IPS DF 6.9 (cell line): ENCODE data around the gene UNC5B.

Source experiments
- DNase-seq: peaks from one replicate; pipeline ENCODE4 v3.0.0-alpha.2; 2013; ENCODE audit warnings: low read depth, low spot score
- H3K27ac ChIP-seq: one replicate; pipeline ENCODE4 v1.5.1; 2013; ENCODE audit warnings: low read length, control low read depth
- H3K27me3 ChIP-seq: 2 replicates; pipeline ENCODE4 v1.6.1; 2013; ENCODE audit warnings: mild to moderate bottlenecking, low read length; ENCODE audit not compliant: control insufficient read depth, insufficient read depth
- H3K36me3 ChIP-seq: 2 replicates; pipeline ENCODE4 v1.6.1; 2013; ENCODE audit warnings: low read length; ENCODE audit not compliant: control insufficient read depth, insufficient read depth
- H3K4me1 ChIP-seq: 2 replicates; pipeline ENCODE4 v1.6.1; 2013; ENCODE audit warnings: low read length; ENCODE audit not compliant: control insufficient read depth, insufficient read depth
- H3K4me3 ChIP-seq: 2 replicates; pipeline ENCODE4 v1.5.1; 2013; ENCODE audit warnings: mild to moderate bottlenecking, low read length
- H3K9me3 ChIP-seq: 2 replicates; pipeline ENCODE4 v1.6.1; 2013; ENCODE audit warnings: low read length, inconsistent platforms; ENCODE audit not compliant: control insufficient read depth, insufficient read depth
- WGBS: extraction: QIAGEN DNeasy Blood & Tissue Kit; methylation state at CpG from one replicate; pipeline ENCODE4 v1.1.7; 2013; ENCODE audit warnings: mixed read lengths, missing lambda C conversion rate; ENCODE audit not compliant: insufficient read length, insufficient coverage; 5-methylcytosine and 5-hydroxymethylcytosine counted together

UNC5B gene

DNA sequence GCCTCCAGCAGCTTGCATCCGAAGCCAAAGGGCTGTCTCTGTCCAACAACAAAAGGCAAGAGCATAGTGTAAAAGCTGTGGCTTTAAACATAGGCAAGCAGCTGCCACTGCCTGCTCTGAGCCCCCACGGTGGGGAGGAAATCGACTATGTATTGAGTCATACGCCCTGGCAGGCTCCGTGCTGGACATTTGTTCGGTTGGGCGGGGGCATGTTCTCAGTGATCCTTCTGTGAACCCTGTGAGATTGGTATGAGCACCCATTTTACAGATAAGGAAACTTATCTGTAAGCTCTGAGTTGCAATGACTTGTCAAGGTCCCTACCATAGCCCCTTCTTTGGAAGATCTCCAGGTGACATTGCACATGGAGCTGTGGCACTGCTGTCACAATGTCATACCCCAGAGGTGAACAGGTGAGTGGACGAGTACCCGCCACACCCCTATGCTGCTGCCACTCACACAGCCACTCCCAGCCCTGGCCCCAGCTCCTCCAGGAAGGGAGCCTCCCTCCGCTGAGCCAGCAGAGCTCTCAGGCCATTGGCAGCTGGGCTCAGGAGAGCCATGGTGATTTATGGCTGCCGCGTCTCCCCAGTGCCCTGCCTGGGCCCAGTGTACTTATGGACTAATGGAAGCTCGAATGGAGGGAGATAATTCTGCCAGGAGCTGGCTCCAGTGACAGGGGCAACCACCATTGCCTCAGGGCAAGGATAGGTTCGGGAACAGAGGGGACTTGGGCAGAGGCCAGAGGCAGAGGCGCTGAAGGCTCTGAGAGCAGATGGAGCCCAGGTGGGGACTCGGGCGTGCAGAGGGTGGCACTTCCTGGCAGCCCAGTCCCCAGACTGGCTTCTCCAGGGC is 43.7 kb downstream of the UNC5B start:
- H3K36me3 ChIP-seq = no peaks in the 10 kb centered on the region
- H3K4me3 ChIP-seq = no peak overlapping the region
- H3K4me1 ChIP-seq = peaks cover 13% of the 10 kb centered on the region
- no CpG with 5 or more reads among the region's 17 CpGs for WGBS
- DNase-seq = no peak
- H3K27me3 ChIP-seq = no peaks in the 10 kb centered on the region
- H3K9me3 ChIP-seq = no peaks in the 10 kb centered on the region
- no peak overlapping the region for H3K27ac ChIP-seq

DNA sequence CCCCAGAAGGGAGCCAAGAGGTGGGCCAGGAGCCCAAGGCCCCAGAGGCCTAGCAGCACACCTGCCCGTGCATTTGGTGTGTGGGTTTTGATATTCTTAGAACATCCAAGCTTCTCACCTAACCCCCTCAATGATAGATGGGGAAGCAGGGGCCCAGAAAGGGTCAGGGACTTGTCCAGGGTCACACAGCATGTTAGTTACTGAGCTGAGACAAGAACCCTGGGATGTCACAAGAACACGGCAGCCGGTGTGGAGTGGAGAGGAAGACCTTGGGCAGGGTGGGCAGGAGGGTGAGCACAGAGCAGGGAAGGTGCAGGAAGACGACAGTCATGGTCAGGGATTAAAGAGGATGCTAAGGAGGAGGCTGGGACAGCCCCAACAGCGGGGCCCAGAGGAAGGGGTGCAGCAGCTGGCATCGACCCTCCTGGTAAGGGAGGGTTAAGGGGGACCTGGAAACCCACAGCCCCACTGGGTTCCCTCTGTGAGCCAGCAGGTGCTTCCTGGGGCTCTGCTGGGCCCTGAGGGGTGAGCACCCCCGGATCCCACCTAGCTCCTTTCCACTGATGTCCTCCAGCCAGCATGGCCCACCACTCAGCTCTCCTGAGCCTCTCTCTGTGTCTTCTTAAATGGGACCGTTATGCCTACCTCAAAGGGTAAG is 44.4 kb downstream of the UNC5B start:
- no peaks in the 10 kb centered on the region for H3K36me3 ChIP-seq
- no peak for DNase-seq
- H3K4me1 ChIP-seq = peaks cover 13% of the 10 kb centered on the region
- H3K27ac ChIP-seq = no peak overlapping the region
- no peak overlapping the region for H3K4me3 ChIP-seq
- H3K9me3 ChIP-seq = no peaks in the 10 kb centered on the region
- no peaks in the 10 kb centered on the region for H3K27me3 ChIP-seq
- WGBS = no CpG with 5 or more reads among the region's 8 CpGs

DNA sequence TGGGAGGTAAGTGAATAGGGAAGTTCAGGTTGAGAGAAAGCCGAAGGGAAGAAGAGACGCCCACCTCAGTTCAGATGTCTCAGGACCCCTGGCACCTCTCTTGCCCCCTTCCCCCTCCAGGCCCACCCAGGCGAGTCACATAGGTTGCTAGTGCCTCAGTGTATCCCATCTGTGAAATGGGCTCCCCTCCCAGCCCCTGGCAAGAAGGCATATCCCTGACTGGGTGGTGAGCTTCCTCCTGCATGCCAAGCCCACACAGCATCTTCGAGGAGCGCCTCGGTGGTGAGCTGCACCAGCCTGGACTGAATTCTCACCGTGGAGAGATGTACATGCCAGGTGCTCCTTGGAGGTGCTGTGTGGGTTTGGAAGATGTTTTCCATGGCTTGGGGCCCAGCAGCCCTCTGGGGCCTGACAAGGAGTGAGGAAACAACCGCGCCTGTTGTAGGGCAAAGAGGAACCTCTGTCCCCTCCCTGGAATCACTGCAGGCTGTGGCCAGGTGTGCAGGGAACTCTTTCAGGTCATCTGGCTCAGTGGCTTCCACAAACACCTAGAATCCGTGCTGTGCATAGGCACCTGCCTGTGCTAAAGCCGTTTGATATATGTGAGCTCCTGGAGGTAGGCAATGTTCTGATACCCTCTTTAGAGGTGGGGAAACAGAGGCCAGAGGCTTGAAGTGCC is 45.1 kb downstream of the UNC5B start:
- WGBS = no CpG with 5 or more reads among the region's 11 CpGs
- no peaks in the 10 kb centered on the region for H3K27me3 ChIP-seq
- H3K27ac ChIP-seq = no peak overlapping the region
- no peaks in the 10 kb centered on the region for H3K9me3 ChIP-seq
- no peaks in the 10 kb centered on the region for H3K36me3 ChIP-seq
- peaks cover 13% of the 10 kb centered on the region for H3K4me1 ChIP-seq
- H3K4me3 ChIP-seq = no peak overlapping the region
- DNase-seq = no peak

DNA sequence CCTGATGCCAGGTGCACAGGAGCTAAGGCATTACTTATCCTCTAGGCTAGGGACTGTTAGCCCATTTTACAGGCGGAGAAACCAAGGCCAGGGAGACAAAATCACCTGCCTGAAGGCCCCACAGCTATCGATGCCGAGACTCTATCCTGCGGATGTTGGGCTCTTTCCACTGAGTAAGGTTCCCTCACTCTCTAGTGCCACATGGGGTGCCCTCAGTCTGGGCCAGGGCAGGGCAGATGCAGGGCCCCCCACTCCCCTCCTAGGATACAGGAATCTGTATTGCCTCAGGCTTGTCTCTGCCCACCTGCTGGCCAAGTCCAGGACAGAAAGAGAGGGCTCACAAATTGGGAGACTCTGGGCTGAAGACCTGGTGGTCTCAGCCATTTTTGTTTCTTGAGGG is 45.7 kb downstream of the UNC5B start:
- no peak for DNase-seq
- Histone ChIP-seq H3K9me3 (no peaks in the 10 kb centered on the region), H3K36me3 (no peaks in the 10 kb centered on the region), H3K27me3 (no peaks in the 10 kb centered on the region), H3K4me3 (no peak overlapping the region), H3K4me1 (peaks cover 15% of the 10 kb centered on the region), H3K27ac (no peak overlapping the region)
- no CpG with 5 or more reads among the region's 4 CpGs for WGBS

DNA sequence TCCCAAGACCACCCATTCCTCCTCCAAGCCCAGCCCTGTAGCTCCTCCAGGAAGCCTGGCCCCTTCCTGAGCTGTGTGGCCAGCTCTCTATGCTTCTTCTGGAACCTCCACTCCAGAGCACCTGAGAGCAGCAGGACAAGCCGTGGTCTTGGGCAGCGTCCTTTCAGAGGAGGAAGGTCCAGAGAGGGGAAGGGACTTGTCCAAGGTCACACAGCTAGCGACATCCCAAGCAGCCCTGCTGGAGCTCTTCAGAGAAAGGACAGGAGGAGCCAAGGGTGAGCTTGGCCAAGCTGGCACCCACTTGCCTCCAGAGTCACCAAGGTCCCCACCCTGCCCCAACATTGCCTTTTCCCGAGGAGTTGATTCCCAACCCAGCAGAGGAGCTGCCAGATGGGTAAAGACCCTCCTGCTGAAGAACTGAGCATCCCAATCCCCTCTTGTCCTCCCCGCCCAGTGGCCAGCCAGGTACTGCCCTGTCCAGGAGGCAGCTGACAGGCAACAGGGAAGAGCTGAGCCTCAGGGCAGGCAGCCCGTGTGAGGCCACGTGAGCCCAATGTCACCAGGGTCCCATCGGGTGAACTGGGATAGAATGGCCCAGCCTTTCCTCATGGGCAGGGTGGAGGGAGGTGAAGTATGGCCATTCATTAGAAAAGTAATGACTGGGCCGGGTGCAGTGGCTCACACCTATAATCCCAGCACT is 46.2 kb downstream of the UNC5B start:
- Histone ChIP-seq H3K9me3 (no peaks in the 10 kb centered on the region), H3K27me3 (no peaks in the 10 kb centered on the region), H3K36me3 (no peaks in the 10 kb centered on the region), H3K27ac (no peak overlapping the region), H3K4me1 (peaks cover 11% of the 10 kb centered on the region), H3K4me3 (no peak overlapping the region)
- DNase-seq = no peak
- WGBS = no CpG with 5 or more reads among the region's 9 CpGs

DNA sequence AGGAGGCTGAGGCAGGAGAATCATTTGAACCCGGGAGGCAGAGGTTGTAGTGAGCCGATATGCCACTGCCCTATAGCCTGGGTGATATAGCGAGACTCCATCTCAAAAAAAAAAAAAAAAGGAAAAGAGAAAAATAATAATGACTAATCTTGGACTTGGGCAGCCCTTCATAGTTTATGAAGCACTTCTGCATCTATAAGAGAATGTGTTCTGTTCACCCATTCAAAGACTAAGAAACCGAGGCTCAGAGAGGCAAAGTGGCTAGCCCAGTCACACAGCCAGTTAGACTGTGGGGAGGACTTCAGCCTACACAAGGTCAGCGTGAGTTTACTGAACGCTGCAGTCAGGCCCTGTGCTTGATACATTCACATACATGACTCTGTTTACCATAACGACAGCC is 46.9 kb downstream of the UNC5B start:
- no peaks in the 10 kb centered on the region for H3K27me3 ChIP-seq
- no peaks in the 10 kb centered on the region for H3K9me3 ChIP-seq
- no CpG with 5 or more reads among the region's 7 CpGs for WGBS
- no peaks in the 10 kb centered on the region for H3K36me3 ChIP-seq
- peaks cover 7% of the 10 kb centered on the region for H3K4me1 ChIP-seq
- DNase-seq = no peak
- H3K4me3 ChIP-seq = no peak overlapping the region
- no peak overlapping the region for H3K27ac ChIP-seq

DNA sequence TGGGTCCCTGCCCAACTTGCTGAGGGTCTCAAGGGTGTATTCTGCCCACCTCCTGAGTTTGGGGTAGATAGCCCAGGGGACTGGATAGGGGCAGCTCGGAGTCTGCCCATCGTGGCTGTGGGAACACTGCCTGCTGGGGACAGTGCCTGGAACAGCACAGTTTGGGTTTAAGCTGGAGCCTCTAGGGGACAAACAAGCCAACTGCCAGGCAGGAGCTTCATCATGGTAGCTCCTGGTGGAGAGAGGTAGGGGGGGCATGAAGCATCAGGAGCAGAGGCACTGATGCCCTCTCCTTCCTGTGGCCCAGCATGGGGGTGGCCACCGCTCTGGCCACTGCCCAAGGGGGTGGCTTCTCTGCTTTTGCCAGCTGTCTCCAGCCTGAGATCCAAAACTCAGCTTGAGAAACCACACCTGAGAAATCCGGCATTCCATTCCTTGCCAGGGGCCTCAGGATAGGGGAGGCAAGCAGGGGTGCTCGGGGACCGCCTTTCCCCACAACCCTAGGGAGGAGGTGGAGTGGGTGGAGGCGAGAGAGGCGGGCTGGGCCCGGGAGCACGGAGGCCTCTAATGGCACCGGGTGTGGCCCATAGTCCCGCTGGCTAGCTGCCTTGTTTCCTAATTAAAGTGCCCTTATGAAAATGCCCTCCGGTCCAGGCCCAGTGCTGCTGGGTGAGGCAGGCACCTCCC is 47.6 kb downstream of the UNC5B start:
- WGBS = no CpG with 5 or more reads among the region's 13 CpGs
- Histone ChIP-seq H3K36me3 (no peaks in the 10 kb centered on the region), H3K4me1 (peaks cover 5% of the 10 kb centered on the region), H3K27ac (no peak overlapping the region), H3K9me3 (no peaks in the 10 kb centered on the region), H3K27me3 (no peaks in the 10 kb centered on the region), H3K4me3 (no peak overlapping the region)
- no peak for DNase-seq

DNA sequence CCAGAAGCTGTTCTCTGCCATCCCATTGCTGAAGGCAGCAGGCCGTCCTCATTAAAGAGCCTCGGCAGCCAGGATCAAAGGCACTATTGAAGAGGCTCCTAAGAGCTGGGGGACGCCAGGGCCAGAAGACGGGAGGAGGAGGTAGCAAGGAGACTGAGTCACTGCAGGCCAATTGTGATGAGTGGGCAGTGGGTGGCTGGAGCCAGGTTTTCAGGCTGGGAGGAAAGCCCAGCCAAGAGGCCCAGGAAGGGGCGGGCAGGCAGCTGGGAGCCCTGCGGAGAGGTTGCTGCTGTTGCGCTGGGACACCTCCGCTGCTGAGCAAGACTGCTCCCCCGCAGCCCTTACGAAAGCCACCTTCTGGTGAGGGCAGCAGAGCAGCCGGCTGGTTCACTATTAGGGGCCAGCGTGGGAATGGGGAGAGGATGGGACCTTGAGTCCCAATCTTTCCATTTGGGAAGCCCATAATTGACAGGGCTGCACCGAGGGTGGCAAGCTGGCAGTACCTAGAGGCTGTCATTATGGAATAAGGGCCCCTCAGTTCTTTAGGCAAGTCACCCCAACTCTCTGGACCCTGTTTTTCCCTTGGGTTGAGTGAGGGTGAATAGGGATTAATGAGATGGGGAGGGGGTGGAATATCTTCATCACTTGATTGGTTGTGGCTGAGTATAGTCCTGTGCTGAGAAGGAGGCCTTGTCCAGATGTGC is 48.4 kb downstream of the UNC5B start:
- peaks cover 6% of the 10 kb centered on the region for H3K4me1 ChIP-seq

DNA sequence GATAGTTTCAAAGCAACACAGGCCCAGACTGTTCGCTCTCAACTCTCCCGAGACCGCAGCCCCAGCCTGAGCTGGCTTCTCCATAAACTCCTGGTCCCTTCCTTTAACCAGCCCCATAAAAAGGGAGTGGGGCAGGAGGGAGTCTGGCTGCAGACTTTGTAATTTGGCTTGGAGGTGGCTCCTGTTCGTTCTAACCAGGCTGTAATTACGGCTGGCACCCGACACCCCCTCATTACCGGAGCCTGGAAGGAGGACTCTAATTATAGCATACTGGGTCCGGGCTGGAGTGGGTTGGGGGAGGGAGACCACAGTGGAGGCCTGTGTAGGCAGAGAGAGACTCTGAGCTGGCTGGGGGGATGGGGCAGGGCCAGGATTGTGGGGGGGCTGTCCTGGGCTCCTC is 49.7 kb downstream of the UNC5B start:
- Histone ChIP-seq H3K36me3 (no peaks in the 10 kb centered on the region), H3K4me1 (peaks cover 10% of the 10 kb centered on the region), H3K9me3 (no peaks in the 10 kb centered on the region), H3K27ac (no peak overlapping the region), H3K27me3 (no peaks in the 10 kb centered on the region), H3K4me3 (no peak overlapping the region)
- no peak for DNase-seq
- no CpG with 5 or more reads among the region's 8 CpGs for WGBS

More for the DNA sequence above, 48.4 kb downstream of the UNC5B start:
- no CpG with 5 or more reads among the region's 13 CpGs for WGBS
- Histone ChIP-seq H3K4me3 (no peak overlapping the region), H3K27me3 (no peaks in the 10 kb centered on the region), H3K9me3 (no peaks in the 10 kb centered on the region), H3K27ac (no peak overlapping the region), H3K36me3 (no peaks in the 10 kb centered on the region)
- no peak for DNase-seq
